ENCODE results near the gene FNDC8. TPM values are rescaled to one million over a fixed set of nuclear protein-coding genes. Genes with fewer than 3 reads are reported as not detected.
A peak's percentile ranks its signal among the peaks of the same experiment; 100 is the strongest.

Gene FNDC8
- total RNA-seq, 2 donors from 2014 or later = not detected

DNA sequence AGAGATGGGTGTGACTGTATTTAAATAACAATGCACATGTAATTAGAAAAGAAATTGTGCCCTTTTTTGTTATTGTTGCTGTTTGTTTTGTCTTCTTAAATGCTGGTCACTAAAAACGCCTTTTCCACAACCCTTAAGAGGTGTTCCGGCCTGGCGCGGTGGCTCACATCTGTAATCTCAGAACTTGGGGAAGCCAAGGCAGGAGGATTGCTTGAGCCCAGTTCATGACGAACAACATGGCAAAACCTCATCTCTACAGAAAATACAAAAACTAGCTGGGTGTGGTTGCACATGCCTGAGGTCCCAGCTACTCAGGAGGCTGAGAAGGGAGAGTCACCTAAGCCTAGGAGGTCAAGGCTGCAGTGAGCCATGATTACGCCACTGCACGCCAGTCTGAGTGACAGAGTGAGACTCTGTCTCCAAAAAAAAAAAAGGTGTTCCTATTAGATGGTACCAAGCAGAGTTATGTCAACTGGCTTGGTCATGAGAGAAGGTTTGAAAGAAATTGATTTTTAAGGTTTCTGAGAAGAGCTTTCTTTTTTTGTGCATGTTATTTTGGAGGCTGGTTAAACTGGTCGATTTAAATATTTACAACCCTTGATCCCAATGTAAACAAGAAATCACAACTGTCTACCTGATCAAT is 34.4 kb upstream of the FNDC8 start:
- H3K27ac ChIP-seq = peak overlapping the region in 3 of 4 donors; percentile 85 to 94 (median 89)
- no peaks in the 10 kb centered on the region for H3K9me3 ChIP-seq
- H3K27me3 ChIP-seq = no peaks in the 10 kb centered on the region
- TF ChIP-seq POLR2A (IDR thresholded peaks at IDR 0.05) = no peak
- TF ChIP-seq, protein P1, sequence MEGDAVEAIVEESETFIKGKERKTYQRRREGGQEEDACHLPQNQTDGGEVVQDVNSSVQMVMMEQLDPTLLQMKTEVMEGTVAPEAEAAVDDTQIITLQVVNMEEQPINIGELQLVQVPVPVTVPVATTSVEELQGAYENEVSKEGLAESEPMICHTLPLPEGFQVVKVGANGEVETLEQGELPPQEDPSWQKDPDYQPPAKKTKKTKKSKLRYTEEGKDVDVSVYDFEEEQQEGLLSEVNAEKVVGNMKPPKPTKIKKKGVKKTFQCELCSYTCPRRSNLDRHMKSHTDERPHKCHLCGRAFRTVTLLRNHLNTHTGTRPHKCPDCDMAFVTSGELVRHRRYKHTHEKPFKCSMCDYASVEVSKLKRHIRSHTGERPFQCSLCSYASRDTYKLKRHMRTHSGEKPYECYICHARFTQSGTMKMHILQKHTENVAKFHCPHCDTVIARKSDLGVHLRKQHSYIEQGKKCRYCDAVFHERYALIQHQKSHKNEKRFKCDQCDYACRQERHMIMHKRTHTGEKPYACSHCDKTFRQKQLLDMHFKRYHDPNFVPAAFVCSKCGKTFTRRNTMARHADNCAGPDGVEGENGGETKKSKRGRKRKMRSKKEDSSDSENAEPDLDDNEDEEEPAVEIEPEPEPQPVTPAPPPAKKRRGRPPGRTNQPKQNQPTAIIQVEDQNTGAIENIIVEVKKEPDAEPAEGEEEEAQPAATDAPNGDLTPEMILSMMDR (IDR thresholded peaks at IDR 0.05) = no peak
- H3K4me3 ChIP-seq = no peak overlapping the region
- WGBS, 2 donors = 57 to 62% methylated on average over 8 of the region's 8 CpGs
- H3K4me1 ChIP-seq = peaks cover 36% of the 10 kb centered on the region
- DNase-seq (peak in 2 of 4 donors; percentile 20 to 33), ATAC-seq (no peak)
- H3K36me3 ChIP-seq (replicated peaks in 1 of 2; ENCODE audit: insufficient read depth in 1 of 2, low read depth in 2 of 2) = no peaks in the 10 kb centered on the region
- intact Hi-C loops (cut with DNase I) = no loop called here

DNA sequence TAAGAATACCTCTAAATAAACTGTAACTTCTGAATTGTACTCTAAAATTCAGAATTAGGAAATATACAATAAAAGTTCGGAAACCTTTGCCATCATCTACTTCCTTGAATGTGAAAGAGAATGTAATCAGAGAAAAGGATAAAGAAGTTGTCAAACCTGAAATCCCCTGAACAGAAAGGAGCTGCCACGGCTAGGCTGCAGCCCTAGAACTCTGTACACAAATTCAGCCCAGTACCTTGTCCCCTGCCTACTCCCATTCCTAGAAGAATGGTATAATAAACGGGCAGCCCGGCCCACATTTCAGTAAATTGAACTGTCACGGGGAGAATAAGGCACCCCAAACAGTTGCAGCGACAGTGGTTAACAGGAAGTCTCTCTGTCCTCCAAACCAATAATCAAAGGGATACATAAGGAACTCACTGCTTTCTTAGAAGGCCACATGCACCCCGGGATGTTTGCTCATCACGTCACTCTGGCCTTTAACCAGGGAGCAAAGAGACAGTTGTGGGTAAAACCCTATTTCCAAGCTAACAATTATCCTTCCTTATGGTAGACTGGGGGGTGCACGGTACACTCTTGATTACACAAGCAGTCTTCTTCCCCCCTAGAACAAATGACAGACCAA is 33.6 kb upstream of the FNDC8 start:
- WGBS, 2 donors = 2 to 3% methylated on average over 9 of the region's 9 CpGs
- H3K27me3 ChIP-seq = no peaks in the 10 kb centered on the region
- H3K9me3 ChIP-seq = no peaks in the 10 kb centered on the region
- peak; percentile 19 for ATAC-seq
- DNase-seq = peak; percentile 23 to 48 (median 35)
- TF ChIP-seq, protein P1 (IDR thresholded peaks at IDR 0.05) = peak in 1 of 7 experiments; percentile 4
- peak in 2 of 3 donors; percentile 24 to 32 for TF ChIP-seq POLR2A (IDR thresholded peaks at IDR 0.05)
- H3K27ac ChIP-seq = peak overlapping the region; percentile 63 to 94 (median 87)
- no peaks in the 10 kb centered on the region for H3K36me3 ChIP-seq (replicated peaks in 1 of 2; ENCODE audit: insufficient read depth in 1 of 2, low read depth in 2 of 2)
- intact Hi-C loops (cut with DNase I) = no loop called here
- peaks cover 30% of the 10 kb centered on the region for H3K4me1 ChIP-seq
- peak overlapping the region; percentile 71 to 84 for H3K4me3 ChIP-seq

DNA sequence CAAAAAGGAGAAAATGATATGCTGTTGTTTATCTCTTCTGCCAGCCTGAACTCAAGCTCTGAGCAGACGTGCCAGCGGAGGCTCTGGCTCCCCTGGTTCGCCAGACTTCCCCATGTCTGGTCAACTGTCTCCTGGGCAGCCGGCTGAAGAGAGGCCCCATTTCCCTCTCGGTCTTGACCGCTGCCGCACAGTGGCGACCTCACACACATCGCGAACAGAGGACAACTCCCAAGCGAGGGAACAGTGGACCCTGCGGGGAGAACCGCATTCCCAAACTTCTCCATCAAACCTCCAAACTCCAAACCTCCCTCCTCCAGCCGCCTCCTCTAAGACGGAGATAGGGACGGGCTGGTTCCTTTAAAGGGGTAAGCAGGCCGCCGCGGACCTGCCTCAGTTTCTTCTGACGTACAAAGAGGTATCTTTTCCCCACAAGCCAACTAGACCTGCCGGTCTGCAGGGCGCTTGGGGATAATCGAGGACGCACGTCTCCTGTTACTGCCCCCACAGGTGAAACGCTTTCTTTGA is 33.0 kb upstream of the FNDC8 start:
- H3K4me1 ChIP-seq = peaks cover 25% of the 10 kb centered on the region
- DNase-seq = peak; percentile 51 to 61 (median 54)
- H3K9me3 ChIP-seq = no peaks in the 10 kb centered on the region
- intact Hi-C loops (cut with DNase I) = no loop called here
- H3K27ac ChIP-seq = peak overlapping the region; percentile 63 to 94 (median 87)
- no peaks in the 10 kb centered on the region for H3K36me3 ChIP-seq (replicated peaks in 1 of 2; ENCODE audit: insufficient read depth in 1 of 2, low read depth in 2 of 2)
- 0% methylated on average over 16 to 26 of the region's 26 CpGs for WGBS, 2 donors
- H3K27me3 ChIP-seq = no peaks in the 10 kb centered on the region
- peak overlapping the region; percentile 71 to 84 for H3K4me3 ChIP-seq
- ATAC-seq = peak; percentile 46
- TF ChIP-seq, protein P1 (IDR thresholded peaks at IDR 0.05) = peak in 2 of 7 experiments; percentile 18 to 19
- TF ChIP-seq POLR2A (IDR thresholded peaks at IDR 0.05) = peak in 2 of 3 donors; percentile 46 to 63

DNA sequence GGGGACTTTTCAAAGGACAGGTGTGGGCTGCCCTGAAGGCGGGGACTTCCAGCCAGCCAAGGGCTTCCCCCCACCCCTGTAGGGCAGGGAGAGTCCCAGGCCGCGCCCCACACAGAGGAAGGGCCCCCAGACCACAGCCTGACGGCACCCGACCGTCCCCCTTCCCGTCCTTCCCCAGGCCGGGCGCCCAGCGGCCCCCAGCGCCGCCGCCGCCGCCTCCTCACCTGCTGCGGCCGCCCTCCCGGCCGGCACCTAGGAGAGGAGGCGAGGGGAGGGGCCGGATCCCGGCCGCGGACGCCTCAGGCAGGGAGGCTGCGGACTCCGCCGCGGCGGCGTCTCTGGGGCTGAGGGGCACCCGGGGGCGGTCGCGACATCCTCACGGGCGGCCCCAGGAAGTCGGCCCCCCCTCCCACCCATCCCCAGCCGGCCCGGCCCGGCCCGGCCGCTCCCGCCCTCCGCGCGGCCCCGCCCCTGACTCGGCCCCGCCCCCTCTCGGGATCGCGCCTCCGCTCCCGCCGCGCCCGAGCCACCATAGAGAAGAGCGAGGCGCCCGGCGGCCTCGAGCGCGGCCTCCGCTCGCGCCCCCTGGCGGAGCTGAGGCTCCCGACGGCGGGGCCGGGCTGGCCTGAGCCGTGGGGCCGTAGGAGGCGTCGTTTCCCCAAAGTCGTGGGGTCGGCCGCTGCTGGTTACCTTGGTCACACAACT is 32.4 kb upstream of the FNDC8 start:
- Histone ChIP-seq H3K4me1 (peaks cover 25% of the 10 kb centered on the region), H3K4me3 (peak overlapping the region; percentile 71 to 84), H3K36me3 (replicated peaks in 1 of 2; ENCODE audit: insufficient read depth in 1 of 2, low read depth in 2 of 2) (no peaks in the 10 kb centered on the region), H3K9me3 (no peaks in the 10 kb centered on the region), H3K27me3 (no peaks in the 10 kb centered on the region), H3K27ac (peak overlapping the region; percentile 63 to 94 (median 87))
- intact Hi-C loops (cut with DNase I) = no loop called here
- 0% methylated on average over 1 to 52 of the region's 80 CpGs for WGBS, 2 donors
- ATAC-seq = peak; percentile 91
- peak; percentile 87 to 92 (median 89) for DNase-seq
- TF ChIP-seq POLR2A (IDR thresholded peaks at IDR 0.05) = peak in 2 of 3 donors; percentile 37 to 39
- TF ChIP-seq, protein P1 (IDR thresholded peaks at IDR 0.05) = peak; percentile 63 to 97 (median 86)
